ENCODE data around the gene ERVK3-1. TPM values are rescaled to one million over a fixed set of nuclear protein-coding genes. Genes with fewer than 3 reads are reported as not detected.

The ERVK3-1 gene
- total and polyA plus RNA-seq, 2 of the 8 experiments (the other 6 are each of a cell fraction or from before 2014, with no cell fraction given) = 29.9 to 31.5 TPM

DNA sequence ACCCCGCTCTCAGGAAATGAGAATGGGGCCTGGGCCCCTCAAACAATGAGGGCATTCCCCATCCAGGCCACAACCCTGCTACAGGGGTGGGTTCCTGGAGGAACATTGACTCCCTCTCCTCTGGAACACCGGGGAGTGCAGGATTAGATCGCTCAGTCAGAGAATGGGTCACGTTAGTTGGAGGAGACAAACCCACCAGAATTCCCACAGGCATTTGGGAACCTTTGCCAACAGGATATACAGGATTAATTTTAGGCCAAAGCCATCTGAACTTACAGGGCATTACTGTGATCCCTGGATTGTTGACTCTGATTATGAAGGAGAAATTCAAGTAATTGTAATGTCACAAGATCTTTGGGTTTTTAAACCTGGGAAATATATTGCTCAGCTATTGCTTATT lies 2.6 kb downstream of the ERVK3-1 start (continued):
- TF ChIP-seq, protein P1, sequence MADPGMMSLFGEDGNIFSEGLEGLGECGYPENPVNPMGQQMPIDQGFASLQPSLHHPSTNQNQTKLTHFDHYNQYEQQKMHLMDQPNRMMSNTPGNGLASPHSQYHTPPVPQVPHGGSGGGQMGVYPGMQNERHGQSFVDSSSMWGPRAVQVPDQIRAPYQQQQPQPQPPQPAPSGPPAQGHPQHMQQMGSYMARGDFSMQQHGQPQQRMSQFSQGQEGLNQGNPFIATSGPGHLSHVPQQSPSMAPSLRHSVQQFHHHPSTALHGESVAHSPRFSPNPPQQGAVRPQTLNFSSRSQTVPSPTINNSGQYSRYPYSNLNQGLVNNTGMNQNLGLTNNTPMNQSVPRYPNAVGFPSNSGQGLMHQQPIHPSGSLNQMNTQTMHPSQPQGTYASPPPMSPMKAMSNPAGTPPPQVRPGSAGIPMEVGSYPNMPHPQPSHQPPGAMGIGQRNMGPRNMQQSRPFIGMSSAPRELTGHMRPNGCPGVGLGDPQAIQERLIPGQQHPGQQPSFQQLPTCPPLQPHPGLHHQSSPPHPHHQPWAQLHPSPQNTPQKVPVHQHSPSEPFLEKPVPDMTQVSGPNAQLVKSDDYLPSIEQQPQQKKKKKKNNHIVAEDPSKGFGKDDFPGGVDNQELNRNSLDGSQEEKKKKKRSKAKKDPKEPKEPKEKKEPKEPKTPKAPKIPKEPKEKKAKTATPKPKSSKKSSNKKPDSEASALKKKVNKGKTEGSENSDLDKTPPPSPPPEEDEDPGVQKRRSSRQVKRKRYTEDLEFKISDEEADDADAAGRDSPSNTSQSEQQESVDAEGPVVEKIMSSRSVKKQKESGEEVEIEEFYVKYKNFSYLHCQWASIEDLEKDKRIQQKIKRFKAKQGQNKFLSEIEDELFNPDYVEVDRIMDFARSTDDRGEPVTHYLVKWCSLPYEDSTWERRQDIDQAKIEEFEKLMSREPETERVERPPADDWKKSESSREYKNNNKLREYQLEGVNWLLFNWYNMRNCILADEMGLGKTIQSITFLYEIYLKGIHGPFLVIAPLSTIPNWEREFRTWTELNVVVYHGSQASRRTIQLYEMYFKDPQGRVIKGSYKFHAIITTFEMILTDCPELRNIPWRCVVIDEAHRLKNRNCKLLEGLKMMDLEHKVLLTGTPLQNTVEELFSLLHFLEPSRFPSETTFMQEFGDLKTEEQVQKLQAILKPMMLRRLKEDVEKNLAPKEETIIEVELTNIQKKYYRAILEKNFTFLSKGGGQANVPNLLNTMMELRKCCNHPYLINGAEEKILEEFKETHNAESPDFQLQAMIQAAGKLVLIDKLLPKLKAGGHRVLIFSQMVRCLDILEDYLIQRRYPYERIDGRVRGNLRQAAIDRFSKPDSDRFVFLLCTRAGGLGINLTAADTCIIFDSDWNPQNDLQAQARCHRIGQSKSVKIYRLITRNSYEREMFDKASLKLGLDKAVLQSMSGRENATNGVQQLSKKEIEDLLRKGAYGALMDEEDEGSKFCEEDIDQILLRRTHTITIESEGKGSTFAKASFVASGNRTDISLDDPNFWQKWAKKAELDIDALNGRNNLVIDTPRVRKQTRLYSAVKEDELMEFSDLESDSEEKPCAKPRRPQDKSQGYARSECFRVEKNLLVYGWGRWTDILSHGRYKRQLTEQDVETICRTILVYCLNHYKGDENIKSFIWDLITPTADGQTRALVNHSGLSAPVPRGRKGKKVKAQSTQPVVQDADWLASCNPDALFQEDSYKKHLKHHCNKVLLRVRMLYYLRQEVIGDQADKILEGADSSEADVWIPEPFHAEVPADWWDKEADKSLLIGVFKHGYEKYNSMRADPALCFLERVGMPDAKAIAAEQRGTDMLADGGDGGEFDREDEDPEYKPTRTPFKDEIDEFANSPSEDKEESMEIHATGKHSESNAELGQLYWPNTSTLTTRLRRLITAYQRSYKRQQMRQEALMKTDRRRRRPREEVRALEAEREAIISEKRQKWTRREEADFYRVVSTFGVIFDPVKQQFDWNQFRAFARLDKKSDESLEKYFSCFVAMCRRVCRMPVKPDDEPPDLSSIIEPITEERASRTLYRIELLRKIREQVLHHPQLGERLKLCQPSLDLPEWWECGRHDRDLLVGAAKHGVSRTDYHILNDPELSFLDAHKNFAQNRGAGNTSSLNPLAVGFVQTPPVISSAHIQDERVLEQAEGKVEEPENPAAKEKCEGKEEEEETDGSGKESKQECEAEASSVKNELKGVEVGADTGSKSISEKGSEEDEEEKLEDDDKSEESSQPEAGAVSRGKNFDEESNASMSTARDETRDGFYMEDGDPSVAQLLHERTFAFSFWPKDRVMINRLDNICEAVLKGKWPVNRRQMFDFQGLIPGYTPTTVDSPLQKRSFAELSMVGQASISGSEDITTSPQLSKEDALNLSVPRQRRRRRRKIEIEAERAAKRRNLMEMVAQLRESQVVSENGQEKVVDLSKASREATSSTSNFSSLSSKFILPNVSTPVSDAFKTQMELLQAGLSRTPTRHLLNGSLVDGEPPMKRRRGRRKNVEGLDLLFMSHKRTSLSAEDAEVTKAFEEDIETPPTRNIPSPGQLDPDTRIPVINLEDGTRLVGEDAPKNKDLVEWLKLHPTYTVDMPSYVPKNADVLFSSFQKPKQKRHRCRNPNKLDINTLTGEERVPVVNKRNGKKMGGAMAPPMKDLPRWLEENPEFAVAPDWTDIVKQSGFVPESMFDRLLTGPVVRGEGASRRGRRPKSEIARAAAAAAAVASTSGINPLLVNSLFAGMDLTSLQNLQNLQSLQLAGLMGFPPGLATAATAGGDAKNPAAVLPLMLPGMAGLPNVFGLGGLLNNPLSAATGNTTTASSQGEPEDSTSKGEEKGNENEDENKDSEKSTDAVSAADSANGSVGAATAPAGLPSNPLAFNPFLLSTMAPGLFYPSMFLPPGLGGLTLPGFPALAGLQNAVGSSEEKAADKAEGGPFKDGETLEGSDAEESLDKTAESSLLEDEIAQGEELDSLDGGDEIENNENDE (IDR thresholded peaks at IDR 0.05; ENCODE audit: insufficient replicate concordance, low read length) = no peak
- no peak for TF ChIP-seq FOSL1 (IDR thresholded peaks at IDR 0.05; ENCODE audit: insufficient read depth, low read depth, low read length)
- TF ChIP-seq GABPA (IDR thresholded peaks at IDR 0.05; ENCODE audit: borderline replicate concordance, insufficient read depth, low read length) = no peak
- no peak for TF ChIP-seq KDM5A (IDR thresholded peaks at IDR 0.05; ENCODE audit: low read length)
- TF ChIP-seq, protein P2, sequence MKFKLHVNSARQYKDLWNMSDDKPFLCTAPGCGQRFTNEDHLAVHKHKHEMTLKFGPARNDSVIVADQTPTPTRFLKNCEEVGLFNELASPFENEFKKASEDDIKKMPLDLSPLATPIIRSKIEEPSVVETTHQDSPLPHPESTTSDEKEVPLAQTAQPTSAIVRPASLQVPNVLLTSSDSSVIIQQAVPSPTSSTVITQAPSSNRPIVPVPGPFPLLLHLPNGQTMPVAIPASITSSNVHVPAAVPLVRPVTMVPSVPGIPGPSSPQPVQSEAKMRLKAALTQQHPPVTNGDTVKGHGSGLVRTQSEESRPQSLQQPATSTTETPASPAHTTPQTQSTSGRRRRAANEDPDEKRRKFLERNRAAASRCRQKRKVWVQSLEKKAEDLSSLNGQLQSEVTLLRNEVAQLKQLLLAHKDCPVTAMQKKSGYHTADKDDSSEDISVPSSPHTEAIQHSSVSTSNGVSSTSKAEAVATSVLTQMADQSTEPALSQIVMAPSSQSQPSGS (IDR thresholded peaks at IDR 0.05; ENCODE audit: low read length) = no peak
- no peak for TF ChIP-seq ZNF274 (IDR thresholded peaks at IDR 0.05; ENCODE audit: borderline replicate concordance, extremely low read depth, low read length)
- TF ChIP-seq SP1 (IDR thresholded peaks at IDR 0.05; ENCODE audit: low read depth, low read length) = no peak
